GM19467 (cell line): ENCODE measurements around the gene TSACC.
A peak's percentile ranks its signal among the peaks of the same experiment; 100 is the strongest.
"Not testable (repeated sequence)": the region's sequence is repeated elsewhere in the genome, so short reads cannot be mapped to it uniquely, and the experiment has no call there.

Source experiments
- ATAC-seq: cut with Tn5 transposase; IDR thresholded peaks from one replicate; pipeline ENCODE4 v1.9.1; 2021; ENCODE audit warnings: mild to moderate bottlenecking, moderate library complexity; ENCODE audit not compliant: unreplicated experiment

TSACC gene

DNA sequence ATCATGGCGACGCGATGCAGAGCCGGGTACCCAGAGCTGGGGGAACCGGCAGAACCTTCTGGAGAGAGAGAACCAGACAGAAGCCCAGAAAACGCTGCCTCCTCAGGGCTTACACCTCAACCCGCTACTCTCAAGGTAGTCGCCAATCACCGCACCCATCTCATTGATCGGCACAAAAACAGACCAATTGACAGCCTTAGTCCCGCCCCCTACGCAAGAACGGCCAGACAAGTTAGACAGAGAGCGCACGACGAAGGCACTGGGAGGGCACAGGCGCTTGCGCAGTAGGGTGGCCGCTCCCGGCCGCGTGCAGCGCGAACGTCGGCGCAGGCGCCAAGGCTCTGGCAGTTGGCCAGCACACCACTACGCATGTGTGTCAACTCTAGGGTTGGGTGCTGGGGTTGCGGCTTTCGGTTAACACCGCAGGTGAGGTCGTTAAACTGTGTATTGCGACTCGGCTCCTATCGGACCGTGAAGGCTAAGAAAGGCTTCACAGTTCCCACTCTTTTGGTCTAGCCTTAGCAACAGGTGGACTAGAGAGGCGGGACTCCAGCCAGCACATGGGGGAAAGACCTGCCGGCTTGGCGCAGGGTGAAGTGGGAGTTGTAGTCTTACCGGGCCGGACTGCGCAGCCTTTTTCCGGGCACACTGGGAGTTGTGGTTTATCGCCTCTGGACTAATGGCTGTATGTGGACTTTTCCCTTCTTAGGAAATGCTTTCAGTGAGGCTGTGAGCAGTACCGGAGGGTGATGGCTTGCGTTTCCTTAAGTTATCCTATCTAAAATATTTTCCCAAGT lies at the start of gene TSACC, which contains the start of gene CCT3:
Gene TSACC (plus strand): TSS at position 347 of the 797 bp plus-strand sequence. CDS start 1,232 bp downstream, outside the sequence.
Gene CCT3 (minus strand): TSS at position 113 of the 797 bp plus-strand sequence. CDS start 108 bp downstream, at position 5.
- ATAC-seq = peak; percentile 76

DNA sequence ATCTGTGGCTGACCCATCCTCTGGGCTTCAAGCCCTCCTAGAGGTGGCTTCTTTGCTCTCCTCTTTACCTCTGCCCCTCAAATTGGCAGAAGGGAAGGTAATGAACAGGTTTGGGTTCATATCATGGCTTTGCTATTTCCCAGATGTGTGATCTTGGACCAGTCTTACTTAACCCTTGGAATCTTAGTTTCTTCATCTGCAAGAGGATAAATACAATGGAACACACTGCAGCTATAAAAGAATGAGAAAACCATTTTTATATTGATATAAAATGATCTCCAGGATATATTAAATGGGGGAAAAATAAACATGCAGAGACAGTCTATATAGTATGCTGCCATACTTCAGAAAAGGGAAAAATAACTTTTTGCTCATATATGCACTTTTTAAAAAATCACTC lies 48.5 kb upstream of the TSACC start:
- no peak for ATAC-seq

GRCh38 chr1:156291226-156292061 lies 46.9 kb upstream of the TSACC start:
- ATAC-seq = no peak

- no peak for ATAC-seq
Observed at GRCh38 chr1:156293098-156293434, 45.3 kb upstream of the TSACC start.

DNA sequence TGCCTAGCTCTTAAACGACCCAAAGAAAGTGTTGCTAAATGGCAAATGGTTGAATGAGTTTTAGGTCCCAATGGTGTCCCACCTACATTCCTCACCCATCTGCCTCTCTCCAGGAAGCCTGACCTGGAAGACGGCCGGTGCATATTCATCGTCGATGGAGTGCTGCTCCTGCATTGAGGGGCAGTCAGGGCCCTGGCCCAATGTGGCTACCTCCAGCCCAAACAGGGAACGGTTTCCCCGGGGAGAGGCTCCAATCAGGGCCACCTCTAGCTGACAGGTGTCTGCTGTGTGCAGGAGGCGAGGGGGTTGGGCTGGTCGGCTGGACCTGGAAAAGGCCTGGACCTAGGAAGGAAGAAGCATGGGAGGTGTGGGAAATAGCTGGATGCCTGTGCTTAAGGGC lies 44.4 kb upstream of the TSACC start:
- ATAC-seq = no peak

DNA sequence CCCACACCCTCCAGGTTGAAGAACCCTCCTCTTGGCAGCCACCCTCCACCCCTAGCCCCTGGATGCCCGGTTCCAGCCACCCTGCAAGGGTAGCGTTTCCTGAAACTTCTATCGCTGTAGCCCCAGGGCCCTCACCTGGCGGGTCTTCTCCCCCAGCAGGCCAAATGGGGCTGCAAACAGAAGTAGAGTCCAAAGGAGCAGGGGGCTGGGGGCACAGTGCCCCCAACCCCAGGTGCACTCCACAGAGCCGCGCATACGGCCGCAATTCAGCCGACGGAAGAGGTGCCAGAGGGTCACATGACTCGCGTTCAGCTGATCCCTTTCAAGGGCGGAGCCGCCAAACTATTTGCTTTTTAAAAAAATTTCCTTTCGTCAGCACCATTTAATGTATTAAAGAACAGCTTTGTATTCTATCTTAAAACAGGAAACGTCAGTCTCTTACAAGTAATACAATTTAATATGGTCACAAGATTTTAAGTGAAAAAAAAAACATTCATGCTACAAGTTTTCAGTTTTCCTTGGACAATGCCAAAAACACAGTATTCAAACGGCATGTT lies 42.9 kb upstream of the TSACC start, which contains the start of gene GLMP:
Gene GLMP (minus strand): TSS at position 289 of the 557 bp plus-strand sequence. CDS start 34 bp downstream, at position 255.
- no peak for ATAC-seq

GRCh38 chr1:156298852-156299357 lies 39.4 kb upstream of the TSACC start, which contains the start of gene VHLL:
Gene VHLL, minus strand, starts transcription at chr1:156299307. Its CDS starts 118 bp downstream, at chr1:156299189.
- ATAC-seq = no peak

GRCh38 chr1:156303241-156303640 lies 35.1 kb upstream of the TSACC start:
- ATAC-seq = no peak

DNA sequence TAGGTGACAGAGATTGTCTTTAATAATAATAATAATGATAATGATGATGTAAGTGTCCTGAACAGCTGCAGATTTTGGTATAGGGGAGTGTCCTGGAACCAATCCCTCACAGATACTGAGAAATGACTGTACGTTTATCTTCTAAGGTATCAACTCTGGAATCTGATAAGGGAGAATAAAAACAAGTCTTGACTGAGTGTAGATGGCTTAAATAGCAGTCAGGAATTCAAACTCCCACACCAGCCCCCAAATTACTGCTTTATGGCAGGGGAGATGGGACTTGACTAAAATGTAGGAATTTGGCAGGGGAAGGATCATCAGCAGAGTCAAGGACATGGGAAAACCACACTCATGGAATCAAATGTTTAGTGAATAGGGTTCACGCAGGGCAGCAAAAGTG lies 33.1 kb upstream of the TSACC start:
- ATAC-seq = no peak

- no peak for ATAC-seq
Observed at GRCh38 chr1:156308078-156308477, 30.2 kb upstream of the TSACC start.

DNA sequence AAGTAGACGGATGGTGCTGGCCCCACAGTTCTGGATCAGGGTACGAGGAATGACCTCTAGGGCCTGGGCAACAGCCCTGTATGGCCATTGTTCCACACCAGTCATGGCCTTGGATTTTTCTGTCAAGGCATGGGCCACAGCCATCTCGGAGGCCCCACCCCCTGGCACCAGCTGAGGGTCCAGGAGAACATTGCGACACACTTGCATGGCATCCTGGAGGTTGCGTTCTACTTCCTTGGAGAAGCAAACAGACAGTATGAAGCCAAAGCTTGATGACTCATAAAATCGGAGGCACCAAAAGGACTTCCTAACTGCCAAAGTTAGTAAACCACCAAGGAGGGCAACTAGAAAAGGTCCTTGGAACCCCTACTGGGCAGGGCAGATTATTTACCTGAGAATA lies 27.4 kb upstream of the TSACC start:
- ATAC-seq = no peak

DNA sequence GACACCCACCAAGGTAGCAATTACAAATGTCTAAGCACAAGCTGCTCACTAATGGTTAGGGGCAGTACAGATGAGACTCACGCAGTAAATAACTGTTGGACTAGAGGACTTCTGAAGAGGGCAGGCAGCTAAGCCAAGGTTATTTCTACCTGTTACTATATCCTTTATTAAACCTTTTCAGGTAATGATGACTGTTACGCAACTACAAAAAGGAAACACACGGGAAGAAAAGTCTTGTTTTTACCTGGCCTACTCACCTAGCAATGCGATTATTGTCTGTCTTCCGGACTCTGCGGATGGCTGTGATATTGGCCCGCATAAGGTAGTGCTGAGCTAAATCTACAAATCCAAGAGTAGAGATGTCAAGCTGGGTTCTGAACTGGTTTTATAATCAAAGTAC lies 21.4 kb upstream of the TSACC start:
- ATAC-seq = no peak

DNA sequence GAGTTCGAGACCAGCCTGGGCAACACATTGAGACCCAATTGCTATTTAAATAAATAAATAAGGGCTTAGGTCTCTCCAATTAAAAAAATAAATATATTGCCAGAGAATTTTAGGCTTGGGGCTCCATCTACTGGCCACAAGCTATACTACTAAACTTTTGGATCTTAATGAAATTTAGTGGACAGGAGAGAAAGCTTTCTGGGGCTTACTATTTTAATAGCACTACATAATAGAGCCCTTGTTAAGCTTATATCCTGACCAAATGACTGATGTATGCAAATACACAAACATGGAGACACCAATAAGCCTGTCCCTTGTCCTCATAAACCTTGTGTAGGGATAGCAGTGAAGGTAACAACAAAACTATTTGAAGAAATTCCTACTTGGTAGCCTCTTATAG lies 18.7 kb upstream of the TSACC start:
- ATAC-seq = no peak

GRCh38 chr1:156320560-156320959 lies 17.8 kb upstream of the TSACC start:
- no peak for ATAC-seq

GRCh38 chr1:156323179-156323578 lies 15.1 kb upstream of the TSACC start:
- not testable (repeated sequence) for ATAC-seq

DNA sequence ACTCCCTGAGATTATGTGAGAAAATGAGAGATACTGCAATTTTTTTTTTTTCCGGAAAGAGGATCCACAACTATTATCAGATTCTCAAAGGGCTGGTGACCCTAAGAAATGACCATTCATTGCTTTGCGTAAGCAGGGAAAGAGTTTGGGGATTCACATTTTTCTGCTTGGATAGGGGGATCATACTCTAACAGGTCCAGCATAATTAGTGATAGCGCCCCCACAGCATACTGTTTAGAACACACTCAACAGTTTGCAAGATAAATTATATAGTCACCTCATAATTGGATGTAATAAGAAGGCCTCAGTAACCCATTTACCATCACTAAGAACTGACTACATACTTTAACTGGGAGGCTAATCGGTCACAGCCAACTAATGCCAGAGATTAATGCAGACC lies 2.1 kb upstream of the TSACC start:
- ATAC-seq = no peak

DNA sequence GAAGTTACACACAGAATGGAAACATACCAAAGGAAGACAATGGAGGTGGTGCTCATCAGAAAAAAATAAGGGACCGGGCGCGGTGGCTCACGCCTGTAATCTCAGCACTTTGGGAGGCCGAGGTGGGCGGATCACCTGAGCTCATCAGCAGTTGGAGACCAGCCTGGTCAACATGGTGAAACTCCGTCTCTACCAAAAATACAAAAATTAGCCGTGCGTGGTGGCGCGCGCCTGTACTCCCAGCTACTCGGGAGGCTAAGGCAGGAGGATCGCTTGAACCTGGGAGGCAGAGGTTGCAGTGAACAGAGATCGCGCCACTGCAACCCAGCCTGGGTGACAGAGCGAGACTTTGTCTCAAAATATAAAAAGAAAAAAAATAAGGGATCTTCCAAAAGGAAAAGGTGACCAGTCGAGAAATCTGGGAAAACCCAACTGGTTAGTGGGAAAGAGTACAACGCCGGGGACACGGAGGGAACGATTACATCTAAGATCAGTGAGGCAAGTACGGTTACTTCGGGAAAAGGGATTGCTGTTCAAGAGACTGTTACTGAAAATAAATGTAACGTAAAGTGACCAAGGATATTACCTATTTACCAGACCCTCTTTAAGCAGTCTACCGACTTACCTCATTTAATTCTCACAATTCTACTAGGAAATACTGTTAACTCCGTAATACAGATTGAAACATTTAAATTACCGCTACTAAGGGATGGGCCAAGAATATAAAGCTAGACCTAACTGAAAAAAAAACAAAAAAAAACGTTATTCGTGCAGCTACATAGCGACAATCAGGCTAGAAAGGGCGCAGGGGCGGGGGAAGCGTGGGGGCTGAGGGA lies 1.1 kb upstream of the TSACC start:
- no peak for ATAC-seq

DNA sequence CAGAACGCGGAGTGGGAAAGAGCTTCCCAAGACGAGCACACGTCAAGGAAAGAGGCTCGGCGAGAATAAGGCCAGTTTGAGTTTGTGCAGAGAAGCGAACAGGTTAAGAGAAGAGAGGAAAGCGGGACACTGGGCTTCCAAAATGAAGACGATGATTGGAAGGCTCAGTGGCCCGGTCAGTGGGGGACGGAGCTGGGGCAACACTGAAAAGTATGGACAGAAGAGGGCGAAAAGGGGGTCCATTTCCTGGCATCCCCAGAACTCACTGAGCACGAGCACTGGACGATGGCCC lies 492 bp upstream of the TSACC start:
- ATAC-seq = peak; percentile 3

DNA sequence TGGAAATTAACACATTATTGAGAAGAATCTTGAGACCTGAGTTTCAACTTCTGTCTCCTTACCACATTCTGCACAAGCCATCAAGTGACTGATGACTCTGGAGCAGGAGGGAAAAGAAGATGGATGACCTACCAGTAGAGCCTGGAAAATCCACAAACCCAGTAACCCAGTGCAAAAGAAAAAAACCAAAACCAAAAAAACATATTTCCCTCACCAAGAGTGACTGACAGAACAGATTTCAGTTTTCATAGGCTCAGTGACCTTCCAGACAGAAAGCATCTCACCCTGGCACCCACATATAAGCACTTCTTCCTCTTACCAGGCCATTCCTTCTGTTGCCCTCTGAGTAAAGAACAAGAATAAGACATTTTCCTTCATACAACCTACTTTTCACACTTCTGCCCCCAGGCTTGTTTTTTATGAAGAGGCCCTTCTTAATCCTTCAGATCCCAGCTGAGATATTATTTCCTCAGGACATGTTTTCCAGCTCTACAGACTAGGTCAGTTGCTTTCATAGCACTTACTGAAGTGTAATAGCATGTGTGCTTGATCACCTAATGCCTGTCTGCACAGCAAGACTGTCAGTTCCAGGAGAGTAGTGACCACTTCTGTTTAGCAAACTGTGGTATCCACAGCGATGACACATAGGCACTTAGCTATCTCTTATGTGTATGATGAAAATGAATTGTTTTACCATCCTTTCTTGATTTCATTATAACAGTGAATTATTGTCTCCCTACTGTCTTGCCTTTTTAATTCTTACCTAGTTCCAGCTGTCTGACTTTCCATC lies 4.0 kb downstream of the TSACC start:
- ATAC-seq = no peak

DNA sequence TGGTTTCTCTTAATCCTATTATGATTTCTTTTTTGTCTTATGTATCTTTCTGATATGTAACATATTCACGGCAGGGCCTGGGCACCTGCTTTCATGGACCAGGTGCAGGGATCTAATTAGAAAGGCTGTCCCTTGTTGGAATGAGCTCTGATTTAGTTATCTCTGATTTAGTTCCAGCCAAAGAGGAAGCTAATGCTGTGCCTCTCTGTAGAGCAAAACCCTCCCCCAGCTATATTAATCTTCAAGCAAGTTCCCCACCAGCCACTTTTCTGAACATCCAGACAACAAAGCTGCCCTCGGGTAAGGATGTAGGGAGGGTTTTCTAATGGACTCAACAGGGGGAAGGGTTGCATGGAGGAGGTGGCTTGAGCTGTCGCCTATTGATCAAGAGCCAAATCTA lies 6.1 kb downstream of the TSACC start:
- no peak for ATAC-seq
